NCI-H774 (cell line): ENCODE measurements around the gene ASTN2.
"Not testable (repeated sequence)": the region's sequence is repeated elsewhere in the genome, so short reads cannot be mapped to it uniquely, and the experiment has no call there.

Experiments used
- DNase-seq: peaks from one replicate; lab custom pipeline; 2025; lab: John Stamatoyannopoulos, UW

Gene ASTN2

DNA sequence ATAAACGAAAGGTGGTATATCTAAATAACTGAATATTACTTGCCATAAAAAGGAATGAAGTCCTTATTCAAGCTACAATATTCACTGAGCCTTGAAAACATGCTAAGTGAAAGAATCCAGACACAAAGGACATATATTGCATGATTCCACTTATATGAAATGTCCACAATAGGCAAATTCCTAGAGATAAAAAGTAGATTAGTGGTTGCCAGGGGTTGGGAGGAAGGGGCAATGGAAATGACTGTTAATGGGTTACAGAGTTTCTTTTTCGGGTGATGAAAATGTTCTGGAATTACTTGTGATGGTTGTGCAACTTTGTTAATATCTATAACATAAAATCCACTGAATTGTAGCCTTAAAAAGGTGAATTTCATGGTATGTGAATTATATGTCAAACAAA, 954.8 kb downstream of the ASTN2 start:
- DNase-seq = no peak

DNA sequence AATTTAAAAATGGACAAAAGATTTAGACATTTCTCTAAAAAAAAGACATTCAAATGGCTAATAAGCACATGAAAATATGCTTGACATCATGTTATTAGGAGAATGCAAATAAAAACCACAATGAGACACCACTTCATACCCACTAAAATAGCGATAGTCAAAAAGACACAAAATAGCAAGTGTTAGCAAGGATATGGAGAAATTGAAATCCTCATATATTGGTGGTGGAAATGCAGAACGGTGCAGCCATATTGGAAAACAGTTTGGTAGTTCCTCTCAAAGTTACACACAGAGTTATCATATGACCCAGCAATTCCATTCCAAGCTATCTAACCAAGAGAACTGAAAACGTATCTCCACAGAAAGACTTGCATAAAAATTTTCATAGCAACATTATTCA, 955.3 kb downstream of the ASTN2 start:
- DNase-seq = no peak

DNA sequence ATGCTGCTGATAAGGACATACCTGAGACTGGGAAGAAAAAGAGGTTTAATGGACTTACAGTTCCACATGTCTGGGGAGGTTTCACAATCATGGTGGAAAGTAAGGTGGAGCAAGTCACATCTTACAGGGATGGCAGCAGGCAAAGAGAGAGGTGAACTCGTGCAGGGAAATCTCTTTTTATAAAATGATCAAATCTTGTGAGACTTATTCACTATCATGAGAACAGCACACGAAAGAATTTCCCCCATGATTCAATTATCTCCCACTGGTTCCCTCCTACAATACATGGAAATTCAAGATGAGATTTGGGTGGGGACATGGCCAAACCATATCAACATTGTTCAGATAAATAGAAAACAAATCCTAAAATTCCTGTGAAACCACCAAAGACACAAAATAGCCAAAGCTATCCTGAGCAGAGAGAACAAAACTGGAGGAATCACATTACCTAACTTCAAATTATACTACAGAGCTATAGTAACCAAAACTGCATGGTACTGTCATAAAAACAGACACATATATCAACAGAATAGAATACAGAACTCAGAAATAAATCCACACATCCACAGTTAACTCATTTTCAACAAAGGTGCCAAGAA, 958.3 kb downstream of the ASTN2 start:
- DNase-seq = no peak

DNA sequence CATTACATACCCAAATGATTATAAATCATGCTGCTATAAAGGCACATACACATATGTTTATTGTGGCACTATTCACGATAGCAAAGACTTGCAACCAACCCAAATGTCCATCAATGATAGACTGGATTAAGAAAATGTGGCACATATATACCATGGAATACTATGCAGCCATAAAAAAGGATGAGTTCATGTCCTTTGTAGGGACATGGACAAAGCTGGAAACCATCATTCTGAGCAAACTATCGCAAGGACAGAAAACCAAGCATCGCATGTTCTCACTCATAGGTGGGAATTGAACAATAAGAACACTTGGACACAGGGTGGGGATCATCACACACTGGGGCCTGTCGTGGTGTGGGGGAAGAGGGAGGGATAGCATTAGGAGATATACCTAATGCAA, 960.3 kb downstream of the ASTN2 start:
- DNase-seq = not testable (repeated sequence)

DNA sequence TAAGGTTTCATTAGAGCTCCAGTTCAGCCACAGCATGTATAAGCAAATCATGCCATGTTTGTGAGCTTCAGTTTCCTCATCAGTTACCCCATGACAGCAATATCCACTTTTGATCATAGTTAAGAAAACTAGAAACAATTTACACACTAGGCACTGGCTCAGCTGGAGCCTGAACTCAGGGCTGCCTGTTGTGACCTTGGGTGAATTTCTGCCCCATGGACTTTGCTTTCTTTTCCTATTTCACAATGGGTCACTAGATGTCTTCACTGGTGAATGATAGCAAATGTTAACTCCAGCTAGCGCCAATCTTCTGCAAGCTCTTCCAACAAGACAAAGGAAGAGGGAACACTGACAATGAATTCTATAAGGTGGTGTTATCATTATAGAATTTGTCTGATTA, 961.1 kb downstream of the ASTN2 start:
- DNase-seq = no peak

DNA sequence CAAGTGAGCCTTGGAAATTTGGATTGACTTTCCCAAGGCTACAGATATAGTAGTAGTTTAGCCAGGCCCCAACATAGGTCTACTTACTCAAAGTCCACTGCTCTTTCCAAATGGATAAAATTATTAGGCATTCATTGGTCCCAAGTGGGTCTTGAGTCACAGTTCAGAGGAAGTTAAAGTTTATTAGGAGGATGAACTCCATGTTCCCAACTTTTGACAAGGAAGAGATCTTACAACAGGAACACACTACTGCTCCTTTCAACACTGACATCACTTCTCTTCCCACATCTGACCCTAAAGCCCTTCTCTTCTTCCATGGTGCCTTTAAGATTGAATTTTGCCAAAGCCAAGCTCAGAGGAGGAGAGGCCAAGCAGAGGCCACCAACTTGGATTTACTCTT, 962.2 kb downstream of the ASTN2 start:
- DNase-seq = no peak

DNA sequence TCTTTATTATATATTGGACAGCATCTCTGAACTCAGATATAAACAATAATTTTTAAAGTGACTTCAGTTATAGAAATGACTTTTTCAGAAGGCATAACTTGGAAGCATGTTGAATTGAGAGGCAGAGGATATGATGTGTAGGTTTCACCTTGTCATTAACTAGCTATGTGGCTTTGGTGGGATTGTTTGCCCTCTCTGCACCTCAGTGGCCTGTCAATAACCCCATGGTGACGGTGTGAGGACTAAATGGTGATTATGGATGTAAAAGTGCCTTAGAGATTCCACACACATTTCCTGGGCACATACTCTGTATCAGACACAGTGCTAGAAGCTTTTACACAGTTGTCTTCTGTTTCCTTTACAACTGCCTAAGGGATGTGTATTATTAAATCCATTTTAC, 962.6 kb downstream of the ASTN2 start:
- DNase-seq = no peak

DNA sequence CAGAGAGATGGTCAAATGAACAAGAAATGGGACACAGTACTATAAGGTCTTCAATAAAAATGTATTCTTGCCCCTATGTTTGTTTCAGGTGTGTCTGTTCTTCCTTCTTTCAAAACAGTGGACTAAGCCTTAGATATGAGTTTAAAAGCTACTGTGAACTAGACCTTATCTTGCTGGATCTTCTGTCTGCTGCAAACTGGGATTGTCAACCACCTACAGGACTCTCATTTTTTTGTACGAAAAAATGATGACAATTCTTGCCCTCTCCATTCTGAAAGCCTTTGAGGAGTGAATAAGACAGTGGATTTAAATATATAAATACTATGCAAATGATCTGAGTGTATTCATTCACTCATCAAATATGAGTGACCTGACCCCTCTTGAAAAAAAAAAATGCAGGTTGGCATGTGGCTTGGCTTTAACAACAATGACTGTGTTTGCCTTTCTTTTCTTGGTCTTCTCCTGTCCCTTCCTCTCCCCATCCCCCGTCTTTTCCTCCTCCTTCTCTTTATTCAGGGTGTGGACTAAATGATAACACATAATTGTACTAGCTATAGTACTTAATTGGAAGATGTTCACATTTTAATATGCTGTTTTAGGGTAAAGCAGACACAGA, 963.2 kb downstream of the ASTN2 start:
- no peak for DNase-seq

DNA sequence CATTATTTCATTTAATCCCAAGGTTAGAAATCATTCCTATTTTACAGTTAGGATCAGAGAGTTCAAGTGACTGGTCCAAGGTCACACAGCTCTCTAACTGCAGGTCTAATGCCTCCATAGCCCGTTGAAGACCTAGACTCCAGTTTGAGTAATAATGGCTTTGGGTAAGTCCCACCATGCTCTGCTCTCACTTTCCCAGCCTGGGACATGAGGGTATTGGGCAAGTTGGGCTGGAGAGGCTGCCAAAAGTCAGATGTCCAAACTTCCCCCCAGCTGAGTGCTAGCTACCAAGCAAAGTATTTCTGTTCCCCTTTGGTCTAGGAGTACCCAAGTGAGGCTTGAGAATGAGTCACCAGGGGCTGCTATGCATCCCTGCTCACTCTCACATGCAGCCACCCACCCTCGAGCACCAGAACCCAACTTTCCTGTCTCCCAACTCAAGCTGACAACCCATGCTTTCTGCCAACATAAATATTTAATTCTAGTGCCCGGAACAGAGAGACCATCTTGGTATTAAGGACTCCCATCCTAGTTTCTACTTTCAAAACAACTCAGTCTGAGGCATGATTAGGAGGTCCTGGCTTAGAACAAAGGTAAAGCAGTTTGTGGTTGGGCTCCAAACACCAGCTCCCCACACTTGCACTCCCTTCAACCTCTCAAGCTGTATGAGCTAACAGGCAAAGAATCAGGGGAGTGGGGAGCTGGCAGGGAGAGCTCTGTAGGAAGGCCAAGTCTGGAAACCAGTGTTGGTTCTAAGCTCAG, 964.3 kb downstream of the ASTN2 start:
- no peak for DNase-seq

DNA sequence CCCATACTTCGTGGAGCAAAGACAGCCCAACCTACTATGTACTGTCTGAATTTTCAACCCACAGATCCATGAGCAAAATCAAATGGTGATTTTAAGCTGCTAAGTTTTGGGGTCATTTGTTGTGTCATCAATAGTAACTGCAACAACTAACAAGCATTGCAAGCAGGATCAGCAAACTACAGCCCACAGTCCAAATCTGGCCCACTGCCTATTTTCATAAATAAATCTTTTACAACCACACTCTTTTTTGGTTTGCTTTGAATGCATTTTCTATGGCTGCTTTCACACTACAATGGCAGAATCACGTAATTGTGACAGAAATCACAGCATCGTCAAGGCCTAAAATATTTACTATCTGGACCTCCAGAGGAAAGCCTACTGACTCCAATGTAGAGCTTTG, 964.9 kb downstream of the ASTN2 start:
- DNase-seq = no peak

DNA sequence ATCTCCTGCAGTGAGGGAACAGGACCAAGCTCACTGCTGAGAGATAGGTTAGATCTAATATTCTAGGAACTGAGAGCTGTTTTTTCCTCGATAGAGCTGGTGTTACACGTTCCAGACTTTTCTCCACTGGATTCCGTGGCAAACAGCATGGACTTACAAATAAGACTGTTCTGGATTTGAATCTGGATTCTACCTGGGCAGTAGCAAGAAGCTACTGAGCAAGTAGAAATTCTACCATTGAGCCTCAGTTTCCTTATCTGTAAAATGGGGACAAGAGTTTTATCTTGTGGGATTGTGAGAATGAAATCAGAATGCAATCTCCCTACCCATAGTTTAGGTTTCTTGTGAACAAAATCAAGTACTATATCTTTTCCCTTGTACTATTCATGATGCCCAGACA, 966.4 kb downstream of the ASTN2 start:
- DNase-seq = no peak

DNA sequence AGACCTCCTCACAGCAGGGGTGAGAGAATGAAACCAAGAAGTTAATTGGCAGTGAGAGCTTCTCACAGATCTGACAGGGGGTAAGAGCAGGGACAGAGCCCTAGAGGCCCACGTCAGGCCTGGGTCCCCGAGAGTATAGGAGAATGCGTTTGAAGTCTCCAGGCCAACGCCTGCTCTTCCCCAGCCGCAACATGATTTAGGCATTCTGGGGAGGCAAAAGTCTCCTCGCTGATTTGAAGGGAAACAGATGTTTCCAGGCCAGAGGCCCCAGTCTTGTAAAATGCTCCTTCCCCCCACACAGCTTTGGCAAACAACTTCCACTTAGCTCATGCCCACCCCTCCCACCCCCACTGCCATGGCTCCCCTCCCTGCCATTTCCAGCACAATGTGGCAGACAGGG, 966.9 kb downstream of the ASTN2 start:
- no peak for DNase-seq

DNA sequence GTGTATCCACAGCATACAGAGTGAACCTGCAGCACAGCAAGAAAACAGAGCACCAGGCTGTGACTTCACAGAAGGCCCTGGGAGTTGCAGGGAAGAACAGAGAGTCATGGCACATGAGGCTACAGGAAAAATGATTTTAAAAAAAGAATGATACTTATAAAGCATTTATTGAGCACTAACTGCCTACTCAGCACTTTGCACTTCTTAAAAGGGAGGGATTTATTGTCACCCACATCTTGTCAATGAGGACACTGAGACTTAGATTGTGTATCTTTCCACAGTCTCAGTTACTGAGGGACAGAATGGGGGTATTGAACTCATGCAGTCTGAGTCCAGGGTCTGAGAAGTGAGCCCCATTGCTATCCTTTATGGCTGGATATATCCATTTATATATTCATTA, 972.3 kb downstream of the ASTN2 start:
- DNase-seq = no peak

DNA sequence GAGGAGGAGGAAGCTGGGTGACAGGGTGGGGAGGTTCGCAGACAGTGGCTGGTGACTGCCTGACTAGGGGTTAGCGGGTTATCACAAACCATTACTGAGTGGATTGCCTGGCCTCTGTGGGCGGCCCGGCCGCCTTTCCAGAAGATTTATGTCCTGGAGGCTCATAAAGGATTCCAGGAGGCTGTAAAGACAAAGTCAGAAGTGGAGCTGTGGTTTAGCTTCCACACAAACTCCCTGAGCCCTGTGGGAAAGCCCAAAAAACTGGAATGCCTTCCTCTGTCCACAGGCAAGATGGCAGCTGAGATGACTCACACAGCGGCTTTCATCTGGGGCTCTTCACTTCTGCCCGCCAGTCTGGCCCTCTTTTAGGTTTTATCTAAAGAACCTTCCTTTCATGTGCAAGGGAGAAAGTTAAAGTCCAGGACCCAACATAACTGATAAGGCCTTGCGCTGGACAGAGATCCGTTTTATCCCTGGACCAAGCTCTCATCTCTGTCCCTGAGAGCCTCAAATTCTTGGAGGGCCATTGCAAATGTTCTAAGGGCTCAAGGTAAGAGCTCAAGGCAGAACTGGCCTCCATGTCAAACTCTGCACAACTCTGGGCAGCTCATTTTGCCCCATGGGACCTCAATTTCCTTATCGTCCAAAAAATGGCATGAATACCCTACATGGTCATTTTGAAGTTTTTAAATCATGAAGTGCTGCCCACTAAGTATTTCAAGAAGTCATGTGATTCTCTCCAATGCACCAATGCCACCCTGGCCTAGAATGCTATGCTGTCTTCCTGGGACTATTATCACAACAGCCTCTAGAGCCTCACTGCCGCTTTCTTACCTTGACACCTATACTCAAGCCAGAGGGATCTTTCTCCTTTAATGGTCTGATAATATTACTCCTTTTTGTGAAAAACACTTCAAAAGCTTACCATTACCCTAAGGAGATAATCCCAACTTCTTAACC, 977.2 kb downstream of the ASTN2 start:
- DNase-seq = no peak

DNA sequence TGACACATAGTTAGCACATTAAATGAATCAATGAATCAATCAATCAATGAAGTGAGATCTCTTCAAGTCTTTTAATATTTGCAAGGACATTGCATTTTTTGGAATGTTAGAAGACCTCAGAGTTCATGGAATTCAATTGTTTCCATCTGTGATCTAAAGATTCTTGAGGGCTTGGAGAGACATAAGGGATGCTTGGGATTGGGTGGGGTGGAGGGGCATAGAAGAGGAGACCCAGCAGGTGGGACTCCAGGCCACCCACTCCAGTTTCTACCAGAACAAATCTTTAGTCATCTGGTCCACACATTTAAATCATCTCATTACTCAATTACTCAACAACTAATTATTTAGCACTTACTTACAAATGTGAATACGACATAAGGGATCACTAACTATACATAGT, 978.7 kb downstream of the ASTN2 start:
- no peak for DNase-seq

DNA sequence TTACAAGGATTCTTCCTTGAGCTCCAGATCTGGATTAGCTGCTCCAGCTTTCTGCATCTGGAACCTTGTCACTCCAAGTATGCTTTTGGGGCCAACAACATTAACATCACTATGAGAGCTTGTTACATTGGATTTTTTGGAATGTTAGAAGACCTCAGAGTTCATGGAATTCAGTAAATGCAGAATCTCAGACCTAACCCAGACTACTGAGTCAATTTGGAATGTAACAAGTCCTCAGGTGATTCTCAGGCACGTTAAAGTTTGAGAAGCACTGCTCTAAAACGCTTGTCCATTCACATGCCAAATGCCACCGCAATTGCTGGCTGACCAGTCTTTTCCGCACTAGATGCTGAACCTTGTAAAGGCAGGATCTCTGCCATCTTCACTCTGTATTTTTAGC, 979.2 kb downstream of the ASTN2 start:
- no peak for DNase-seq

DNA sequence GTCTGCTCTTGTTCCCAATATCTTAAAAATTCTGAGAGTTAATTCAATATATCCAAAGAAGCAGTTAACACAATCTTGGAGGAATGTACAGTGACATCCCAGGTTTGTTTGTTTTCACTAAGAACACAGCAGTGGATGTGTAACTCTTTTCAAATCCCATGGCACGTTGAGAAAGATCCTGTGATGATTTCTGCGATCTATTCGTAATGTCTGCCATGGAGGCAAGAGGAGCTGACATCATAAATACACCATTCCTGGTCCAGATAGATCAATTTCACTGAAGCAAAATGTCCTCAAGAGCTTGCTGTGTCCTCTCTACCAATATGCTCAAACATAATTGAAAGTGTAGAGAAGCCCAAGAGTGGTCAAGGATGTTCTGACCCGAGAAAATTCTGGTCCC, 980.5 kb downstream of the ASTN2 start:
- no peak for DNase-seq

DNA sequence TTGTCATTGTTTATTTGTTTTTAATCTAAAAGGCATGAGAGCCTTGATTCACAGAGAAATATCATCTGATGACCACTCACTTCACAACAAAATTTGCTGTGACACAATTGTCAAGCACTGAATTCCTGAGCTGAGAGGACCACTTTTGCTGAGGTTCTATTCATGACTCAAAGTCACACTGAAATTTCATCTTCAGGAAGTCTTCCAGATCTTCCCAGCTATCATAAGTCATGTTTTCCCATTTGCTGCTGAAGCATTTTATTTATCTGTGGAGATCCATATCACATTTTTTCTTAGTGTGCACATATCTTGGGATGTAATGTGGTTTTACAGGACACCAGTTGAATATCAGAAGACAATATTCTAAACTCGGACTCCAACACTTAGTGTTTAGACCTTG, 982.8 kb downstream of the ASTN2 start:
- DNase-seq = no peak

DNA sequence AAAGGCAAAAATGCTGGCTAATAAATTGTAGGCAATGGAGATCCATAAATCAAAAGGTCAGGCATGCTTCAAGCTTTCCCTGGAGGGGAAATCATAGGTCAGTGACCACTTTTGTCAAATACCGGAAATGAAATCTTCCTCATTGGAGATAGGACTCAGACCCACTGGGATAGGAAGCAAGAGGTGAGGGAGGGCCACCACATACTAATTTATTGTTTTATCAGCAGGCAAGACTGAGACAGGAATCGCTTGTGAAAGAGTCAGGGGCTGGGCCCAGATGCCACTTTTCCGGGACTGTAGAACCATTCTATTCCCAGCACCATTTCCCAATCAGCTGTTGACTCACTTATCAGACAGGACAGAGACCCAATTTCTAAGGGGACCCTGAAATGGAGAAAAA, 984.0 kb downstream of the ASTN2 start:
- DNase-seq = no peak

DNA sequence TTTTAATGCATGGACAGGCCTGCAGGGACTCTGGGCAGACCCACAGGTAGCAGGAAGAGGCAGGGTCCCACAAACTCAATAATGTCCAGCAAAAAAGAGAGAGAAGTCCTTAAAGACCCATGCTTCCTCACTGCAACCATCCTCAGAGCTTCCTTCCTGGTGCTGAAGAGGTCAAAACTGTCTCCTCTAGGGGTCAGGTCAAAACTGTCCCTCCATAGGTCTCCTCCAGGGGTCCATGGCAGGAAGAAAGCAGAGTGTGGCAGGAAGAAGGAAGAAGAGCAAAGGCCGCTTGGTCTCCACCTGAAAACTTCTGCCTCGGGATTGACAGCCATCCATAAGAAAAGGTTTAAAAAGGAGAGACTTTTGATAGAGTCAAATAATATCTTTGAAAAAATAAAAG, 989.6 kb downstream of the ASTN2 start:
- no peak for DNase-seq

DNA sequence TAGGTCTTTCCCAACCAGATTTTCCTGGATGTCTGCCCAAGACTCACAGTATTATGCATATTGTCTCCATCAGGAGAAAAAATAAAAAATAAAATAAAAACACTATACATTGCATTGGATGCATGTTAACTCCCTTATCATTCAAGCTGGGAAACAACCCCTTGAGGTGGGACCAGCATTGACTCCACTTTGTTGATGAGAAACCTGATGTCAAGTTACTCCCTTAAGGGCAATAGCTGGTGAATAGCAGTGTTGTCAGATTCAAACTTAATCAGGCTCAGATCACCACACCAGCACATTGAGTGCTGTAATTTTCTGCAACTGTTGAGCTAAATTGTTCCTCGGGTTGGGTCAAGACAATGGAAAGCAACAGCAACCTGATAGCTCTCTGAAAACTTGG, 991.7 kb downstream of the ASTN2 start:
- no peak for DNase-seq

DNA sequence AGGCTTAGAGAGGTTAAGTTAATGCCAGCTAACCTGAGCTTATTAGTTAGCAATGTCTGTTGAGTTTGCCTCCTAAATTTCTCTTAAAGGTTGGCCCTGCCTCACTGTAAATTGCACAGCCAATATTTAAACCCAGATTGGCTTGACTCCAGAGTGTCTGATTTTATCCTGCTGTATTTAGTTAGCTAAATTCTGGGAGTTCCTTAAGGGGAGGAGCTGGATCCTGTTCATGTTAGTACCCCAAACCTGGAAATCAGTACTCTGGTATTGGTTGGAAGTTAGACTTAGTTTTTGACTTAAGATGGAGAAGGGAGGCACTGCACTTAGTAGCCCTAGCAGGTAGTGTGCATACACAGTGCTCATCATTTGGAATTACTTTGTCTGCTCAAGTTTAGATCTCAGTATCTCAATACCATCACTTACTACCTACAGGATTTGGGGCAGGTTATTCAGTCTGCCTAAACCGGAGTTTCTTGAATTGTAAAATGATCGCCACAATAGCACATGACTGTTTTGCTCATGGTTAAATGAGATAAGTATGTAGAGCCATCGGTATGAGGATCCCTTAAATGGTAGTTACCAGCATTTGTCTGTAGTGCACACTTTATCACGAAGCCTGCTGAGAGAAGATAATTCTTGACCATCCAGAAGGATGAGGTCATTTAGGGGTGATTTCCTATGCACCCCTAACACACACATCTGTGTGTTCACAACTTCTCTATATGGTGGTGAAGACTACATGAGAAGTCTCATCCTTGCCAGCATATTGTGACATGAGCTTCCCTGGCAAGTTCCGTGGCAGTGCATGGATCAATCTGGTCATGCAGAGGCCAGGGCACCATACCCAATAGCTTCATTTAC, 992.5 kb downstream of the ASTN2 start:
- DNase-seq = no peak
